Measurements from ENCODE around the gene MYO1A. TPM values are rescaled to one million over a fixed set of nuclear protein-coding genes. Genes with fewer than 3 reads are reported as not detected.

The MYO1A gene
- total and polyA plus RNA-seq, 2 of the 13 experiments (the other 11 are each of a cell fraction or from before 2014, with no cell fraction given): 5.3 to 6.0 TPM

DNA sequence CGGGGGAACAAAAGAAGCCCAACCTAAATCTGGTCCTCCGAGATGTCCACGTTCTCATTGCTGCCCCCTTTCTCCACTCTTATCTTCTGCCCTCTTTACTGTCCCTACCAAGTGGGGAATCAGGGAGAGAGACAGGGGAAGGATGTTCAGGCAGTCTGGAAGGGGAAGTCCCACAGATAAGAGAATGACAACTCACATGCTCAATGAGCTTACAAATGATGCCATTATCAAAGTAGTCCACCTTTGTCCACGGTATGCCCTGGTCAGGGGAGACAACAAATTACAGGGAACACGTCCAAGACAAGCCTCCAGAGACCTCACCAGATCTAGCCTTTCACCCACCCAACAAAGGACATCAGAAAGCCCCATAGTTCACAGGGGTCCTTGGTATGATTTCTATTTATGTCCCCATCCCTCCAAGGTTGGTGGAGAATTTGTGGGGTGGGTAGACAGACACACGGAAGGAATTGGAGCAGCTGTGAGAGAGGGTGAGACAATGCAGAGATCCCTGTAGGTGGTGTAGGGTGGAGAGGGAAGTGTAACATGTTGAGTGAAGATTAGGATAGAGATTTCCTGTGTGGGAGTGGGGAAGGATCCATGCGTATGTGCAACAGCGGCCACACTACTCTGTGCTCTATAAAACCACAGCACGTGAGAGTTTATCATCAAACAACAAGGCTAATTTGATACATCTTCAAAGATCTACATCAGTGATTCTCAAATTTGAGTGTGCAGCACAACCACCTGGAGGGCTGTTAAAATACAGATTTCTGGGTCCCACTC lies 10.7 kb downstream of the MYO1A start:
- DNase-seq (ENCODE audit: low spot score) (no peak), FAIRE-seq (no peak), ATAC-seq (no peak)
- WGBS (ENCODE audit: low lambda C conversion rate): 84% methylated on average over 9 of the region's 9 CpGs
- Histone ChIP-seq H3K79me2 (ENCODE audit: insufficient read depth, low read length) (no peaks in the 10 kb centered on the region), H3K9ac (ENCODE audit: insufficient read depth, low read depth, low read length) (no peak overlapping the region), H3K27ac (ENCODE audit: extremely low read length, insufficient read depth, low read length) (no peak overlapping the region), H3K9me3 (ENCODE audit: low read length) (no peaks in the 10 kb centered on the region), H3K4me1 (ENCODE audit: insufficient read depth, low read length) (no peaks in the 10 kb centered on the region), H4K20me1 (ENCODE audit: insufficient read depth, low read length) (no peaks in the 10 kb centered on the region), H3K27me3 (ENCODE audit: control insufficient read depth in 1 of 2, insufficient read depth in 2 of 2, low read length in 2 of 2) (no peaks in the 10 kb centered on the region), H3K4me2 (ENCODE audit: low read depth, low read length) (no peak overlapping the region), H2AFZ (ENCODE audit: low read length) (no peak overlapping the region), H3K4me3 (replicated peaks in 1 of 3; ENCODE audit: insufficient read depth in 1 of 3, low read depth in 2 of 3, low read length in 3 of 3) (no peak overlapping the region), H3K36me3 (replicated peaks in 1 of 2; ENCODE audit: control insufficient read depth in 1 of 2, insufficient read depth in 2 of 2, low read length in 2 of 2) (no peaks in the 10 kb centered on the region)
- in situ Hi-C loops (cut with HindIII; ENCODE audit: extremely low pct_ligation_motif_present, low pct_unique_long_range_greater_than_20kb) (no loop called here), intact Hi-C loops (cut with micrococcal nuclease; ENCODE audit: unreplicated experiment) (no loop called here)
- ChIA-PET CTCF (ENCODE audit: low intra/inter-chr PET ratio, low total read pairs) (no interaction called here), POLR2A (no interaction called here)
- BruUV-seq (replicated peaks): no TSS peak
- TF ChIP-seq RAD21 (CRISPR knock-in tag; IDR thresholded peaks at IDR 0.05) (no peak), ZFP41 (CRISPR knock-in tag; IDR thresholded peaks at IDR 0.05; ENCODE audit: borderline replicate concordance) (no peak), MTF1 (CRISPR knock-in tag; IDR thresholded peaks at IDR 0.05) (no peak), TBL1XR1 (IDR thresholded peaks at IDR 0.05; ENCODE audit: borderline replicate concordance, low read length, partially characterized antibody) (no peak), ZNF709 (CRISPR knock-in tag; IDR thresholded peaks at IDR 0.05) (no peak), BRD4 (CRISPR knock-in tag; IDR thresholded peaks at IDR 0.05) (no peak), ETV5 (CRISPR knock-in tag; IDR thresholded peaks at IDR 0.05; ENCODE audit: borderline replicate concordance) (no peak), ZSCAN22 (CRISPR knock-in tag; IDR thresholded peaks at IDR 0.05) (no peak), TBP (CRISPR knock-in tag; IDR thresholded peaks at IDR 0.05) (no peak), ZNF354B (CRISPR knock-in tag; IDR thresholded peaks at IDR 0.05) (no peak), NFIB (CRISPR knock-in tag; IDR thresholded peaks at IDR 0.05; ENCODE audit: borderline replicate concordance) (no peak), MAZ (IDR thresholded peaks at IDR 0.05; ENCODE audit: borderline replicate concordance, low read depth, low read length) (no peak), MAZ (CRISPR knock-in tag; IDR thresholded peaks at IDR 0.05; ENCODE audit: low read depth) (no peak), KDM3A (CRISPR knock-in tag; IDR thresholded peaks at IDR 0.05; ENCODE audit: low read depth) (no peak), SOX13 (IDR thresholded peaks at IDR 0.05) (no peak), SOX13 (CRISPR knock-in tag; conservative IDR thresholded peaks at IDR 0.05 in 1 of 2, IDR thresholded peaks at IDR 0.05 in 1 of 2) (no peak)
- TF ChIP-seq, protein P1, sequence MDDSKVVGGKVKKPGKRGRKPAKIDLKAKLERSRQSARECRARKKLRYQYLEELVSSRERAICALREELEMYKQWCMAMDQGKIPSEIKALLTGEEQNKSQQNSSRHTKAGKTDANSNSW (CRISPR knock-in tag; IDR thresholded peaks at IDR 0.05; ENCODE audit: borderline replicate concordance): no peak
- TF ChIP-seq, protein P2, sequence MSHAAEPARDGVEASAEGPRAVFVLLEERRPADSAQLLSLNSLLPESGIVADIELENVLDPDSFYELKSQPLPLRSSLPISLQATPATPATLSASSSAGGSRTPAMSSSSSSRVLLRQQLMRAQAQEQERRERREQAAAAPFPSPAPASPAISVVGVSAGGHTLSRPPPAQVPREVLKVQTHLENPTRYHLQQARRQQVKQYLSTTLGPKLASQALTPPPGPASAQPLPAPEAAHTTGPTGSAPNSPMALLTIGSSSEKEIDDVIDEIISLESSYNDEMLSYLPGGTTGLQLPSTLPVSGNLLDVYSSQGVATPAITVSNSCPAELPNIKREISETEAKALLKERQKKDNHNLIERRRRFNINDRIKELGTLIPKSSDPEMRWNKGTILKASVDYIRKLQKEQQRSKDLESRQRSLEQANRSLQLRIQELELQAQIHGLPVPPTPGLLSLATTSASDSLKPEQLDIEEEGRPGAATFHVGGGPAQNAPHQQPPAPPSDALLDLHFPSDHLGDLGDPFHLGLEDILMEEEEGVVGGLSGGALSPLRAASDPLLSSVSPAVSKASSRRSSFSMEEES (CRISPR knock-in tag; IDR thresholded peaks at IDR 0.05): no peak
- TF ChIP-seq, protein P3, sequence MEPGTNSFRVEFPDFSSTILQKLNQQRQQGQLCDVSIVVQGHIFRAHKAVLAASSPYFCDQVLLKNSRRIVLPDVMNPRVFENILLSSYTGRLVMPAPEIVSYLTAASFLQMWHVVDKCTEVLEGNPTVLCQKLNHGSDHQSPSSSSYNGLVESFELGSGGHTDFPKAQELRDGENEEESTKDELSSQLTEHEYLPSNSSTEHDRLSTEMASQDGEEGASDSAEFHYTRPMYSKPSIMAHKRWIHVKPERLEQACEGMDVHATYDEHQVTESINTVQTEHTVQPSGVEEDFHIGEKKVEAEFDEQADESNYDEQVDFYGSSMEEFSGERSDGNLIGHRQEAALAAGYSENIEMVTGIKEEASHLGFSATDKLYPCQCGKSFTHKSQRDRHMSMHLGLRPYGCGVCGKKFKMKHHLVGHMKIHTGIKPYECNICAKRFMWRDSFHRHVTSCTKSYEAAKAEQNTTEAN (CRISPR knock-in tag; conservative IDR thresholded peaks at IDR 0.05): no peak

Data from HepG2 (cell line).